B cell (primary cell): Measurements from ENCODE around the gene RGCC. TPM values are rescaled to one million over a fixed set of nuclear protein-coding genes. Genes with fewer than 3 reads are reported as not detected.

ENCODE experiments used
- ATAC-seq: fragments of 200-7000 bp; cut with Tn5 transposase; one replicate; pipeline ENCODE4 v1.10.0; 2021; ENCODE audit warnings: low read depth, mild to moderate bottlenecking, moderate number of reproducible peaks, moderate library complexity
- CTCF ChIA-PET: fragments of 350-600 bp; sonication (Branson Sonifier 250); formaldehyde crosslinking; loops from one replicate; lab custom pipeline; 2021; ENCODE audit warnings: antibody characterized with exemption, inconsistent platforms; lab: Charles Lee
- POLR2A ChIA-PET: fragments of 350-600 bp; sonication (Branson Sonifier 250); formaldehyde crosslinking; loops from one replicate; lab custom pipeline; 2021; ENCODE audit warnings: antibody characterized with exemption; lab: Charles Lee
- DNase-seq: peaks from one replicate; pipeline ENCODE4 v3.0.0; 2013
- H2AFZ ChIP-seq: 2 replicates; pipeline ENCODE4 v1.6.1; 2012; ENCODE audit warnings: mild to moderate bottlenecking, low read depth, low read length; ENCODE audit not compliant: insufficient read depth, poor library complexity, severe bottlenecking
- H3K27ac ChIP-seq, 2 donors: 1 replicate in 1 of 2; 2 replicates in 1 of 2; pipeline ENCODE4 v1.5.1; 2012 to 2013; ENCODE audit warnings: low read length in 2 of 2, mild to moderate bottlenecking in 2 of 2, moderate library complexity in 1 of 2
- H3K27me3 ChIP-seq, 4 experiments: fragments of 200-600 bp in 1 of 4; sonication (generic) in 1 of 4; replicated peaks in 1 of 4; 1 replicate in 2 of 4; 2 replicates in 2 of 4; pipeline versions ENCODE4 v1.6.1 to v1.7.0; 2013 to 2016; ENCODE audit warnings: low read length in 3 of 4, mild to moderate bottlenecking in 2 of 4, mixed read lengths in 1 of 4, moderate library complexity in 1 of 4; ENCODE audit not compliant: insufficient read depth in 4 of 4, control insufficient read depth in 3 of 4; ENCODE audit errors: control extremely low read depth in 1 of 4
- H3K36me3 ChIP-seq, 2 experiments: replicated peaks in 1 of 2; 1 replicate in 1 of 2; 2 replicates in 1 of 2; pipeline versions ENCODE4 v1.6.1 to v1.7.1; 2013; ENCODE audit warnings: low read length in 1 of 2; ENCODE audit not compliant: insufficient read depth in 2 of 2, control insufficient read depth in 1 of 2; ENCODE audit errors: control extremely low read depth in 1 of 2, extremely low read depth in 1 of 2
- H3K4me1 ChIP-seq, 2 donors: fragments of 200-600 bp in 1 of 2; sonication (generic) in 1 of 2; 1 replicate in 1 of 2; 2 replicates in 1 of 2; pipeline versions ENCODE4 v1.5.1 to v1.6.1; 2013 to 2017; ENCODE audit warnings: low read length in 2 of 2; ENCODE audit not compliant: control insufficient read depth in 2 of 2, insufficient read depth in 2 of 2
- H3K4me2 ChIP-seq: replicated peaks from 2 replicates; pipeline ENCODE3; 2012; ENCODE audit warnings: mild to moderate bottlenecking, low read depth, low read length; ENCODE audit not compliant: poor library complexity, severe bottlenecking
- H3K4me3 ChIP-seq, 5 experiments: fragments of 200-600 bp in 1 of 5; sonication (generic) in 1 of 5; 1 replicate in 3 of 5; 2 replicates in 2 of 5; pipeline versions ENCODE4 v1.5.1 to v1.7.0; 2011 to 2016; ENCODE audit warnings: low read length in 4 of 5, mild to moderate bottlenecking in 4 of 5, low read depth in 2 of 5, control low read depth in 1 of 5, moderate library complexity in 1 of 5; ENCODE audit not compliant: insufficient read depth in 1 of 5; ENCODE audit errors: control extremely low read depth in 1 of 5, extremely low read depth in 1 of 5
- H3K79me2 ChIP-seq: fragments of 200-600 bp; sonication (generic); one replicate; pipeline ENCODE4 v1.6.0; 2016; ENCODE audit warnings: low read length; ENCODE audit not compliant: control insufficient read depth, insufficient read depth
- H3K9ac ChIP-seq: fragments of 200-600 bp; sonication (generic); 2 replicates; pipeline ENCODE4 v1.6.1; 2017; ENCODE audit warnings: mild to moderate bottlenecking, low read length, moderate library complexity
- H3K9me3 ChIP-seq, 3 donors: one replicate each; pipeline versions ENCODE4 v1.6.1 to v1.7.1; 2013; ENCODE audit warnings: low read length in 2 of 3; ENCODE audit not compliant: control insufficient read depth in 2 of 3, insufficient read depth in 1 of 3; ENCODE audit errors: control extremely low read depth in 1 of 3
- H4K20me1 ChIP-seq: 2 replicates; pipeline ENCODE4 v1.6.0; 2012; ENCODE audit warnings: mild to moderate bottlenecking, low read length; ENCODE audit not compliant: insufficient read depth, control insufficient read depth, poor library complexity, severe bottlenecking
- H3K27ac Mint-ChIP-seq: one replicate; pipeline ENCODE4 v1.8.0; 2021; ENCODE audit warnings: mixed read lengths
- H3K27me3 Mint-ChIP-seq: one replicate; pipeline ENCODE4 v1.8.0; 2021; ENCODE audit warnings: mixed read lengths
- H3K4me1 Mint-ChIP-seq: one replicate; pipeline ENCODE4 v1.8.0; 2021; ENCODE audit warnings: mixed read lengths
- H3K4me3 Mint-ChIP-seq: one replicate; pipeline ENCODE4 v1.8.0; 2021; ENCODE audit warnings: mixed read lengths
- H3K9me3 Mint-ChIP-seq: one replicate; pipeline ENCODE4 v1.8.0; 2022; ENCODE audit warnings: mixed read lengths; ENCODE audit not compliant: insufficient read depth
- CTCF ChIP-seq: fragments of 200-600 bp; IDR thresholded peaks from one replicate; pipeline ENCODE4 v1.8.0; 2022; ENCODE audit warnings: antibody characterized with exemption, mild to moderate bottlenecking
- EZH2 ChIP-seq: IDR thresholded peaks from 2 replicates; pipeline ENCODE4 v1.6.1; 2012; ENCODE audit warnings: borderline replicate concordance, low read depth, mild to moderate bottlenecking, moderate library complexity, low read length; ENCODE audit not compliant: insufficient read depth, poor library complexity, severe bottlenecking
- WGBS: methylation state at CpG from one replicate; pipeline ENCODE4 v1.1.5; 2013; ENCODE audit warnings: missing lambda C conversion rate; ENCODE audit not compliant: insufficient coverage; 5-methylcytosine and 5-hydroxymethylcytosine counted together
- intact Hi-C: fragments of 100-400 bp; cut with micrococcal nuclease; formaldehyde crosslinking; loops from one replicate; pipeline ENCODE4 v1.10.0; 2022
- polyA plus RNA-seq: library from polyadenylated mRNA; depleted of rRNA; stranded (reverse); fragments of >200 nt; gene quantifications from 2 replicates; pipeline ENCODE4 v1.2.3, GENCODE V29; 2012
- total RNA-seq, 2 donors: library from RNA; stranded (reverse); fragments of 120-200 nt in 1 of 2; gene quantifications; 1 replicate in 1 of 2; 2 replicates in 1 of 2; pipeline versions ENCODE4 v1.2.3 to v1.2.4, GENCODE V29; 2013 to 2022

Gene RGCC
- total and polyA plus RNA-seq, 2 donors (not counting 1 experiment from before 2014, with no cell fraction given) = 8.0 to 16.0 TPM

GRCh38 chr13:41454170-41454569, 3.2 kb upstream of the RGCC start:
- CTCF ChIA-PET = no interaction called here
- Histone ChIP-seq H3K9ac (no peak overlapping the region), H3K27ac (no peak overlapping the region), H4K20me1 (peaks cover 12% of the 10 kb centered on the region), H3K4me3 (no peak overlapping the region), H3K36me3 (no peaks in the 10 kb centered on the region), H2AFZ (no peak overlapping the region), H3K27me3 (peaks cover 0 to 36% (median 15%) of the 10 kb centered on the region in 4 experiments), H3K79me2 (no peaks in the 10 kb centered on the region), H3K4me1 (peaks cover 21% of the 10 kb centered on the region in 2 donors), H3K9me3 (peaks cover 0 to 12% (median 1%) of the 10 kb centered on the region in 3 donors), H3K4me2 (no peak overlapping the region)
- Mint-ChIP-seq H3K4me3 (no peak overlapping the region), H3K9me3 (no peaks in the 10 kb centered on the region), H3K27ac (no peak overlapping the region), H3K27me3 (peaks cover 23% of the 10 kb centered on the region), H3K4me1 (peaks cover 17% of the 10 kb centered on the region)
- POLR2A ChIA-PET = no interaction called here
- DNase-seq = no peak
- 95% methylated on average over 13 of the region's 22 CpGs for WGBS
- intact Hi-C loops = loop anchor here (10.0 kb wide), 2 partner anchors 151 to 591 kb away; partner anchors contain the start of gene DGKH
- TF ChIP-seq EZH2 (no peak), CTCF (no peak)
- no peak for ATAC-seq

- Histone ChIP-seq H3K4me3 (no peak overlapping the region), H4K20me1 (peaks cover 12% of the 10 kb centered on the region), H3K36me3 (no peaks in the 10 kb centered on the region), H3K4me1 (peaks cover 21% of the 10 kb centered on the region in 2 donors), H3K9ac (no peak overlapping the region), H3K79me2 (no peaks in the 10 kb centered on the region), H3K9me3 (peaks cover 0 to 12% (median 1%) of the 10 kb centered on the region in 3 donors), H2AFZ (no peak overlapping the region), H3K27me3 (peaks cover 0 to 48% (median 15%) of the 10 kb centered on the region in 4 experiments), H3K27ac (no peak overlapping the region), H3K4me2 (no peak overlapping the region)
- CTCF ChIA-PET = interaction anchor here (1.8 kb wide), 1 partner anchor 197 kb away, joined by 8 read pairs; no protein-coding TSS in a partner anchor
- H3K27ac Mint-ChIP-seq = no peak overlapping the region
- peak overlapping the region; percentile 82 for H3K4me3 Mint-ChIP-seq
- 72% methylated on average over 18 of the region's 19 CpGs for WGBS
- H3K27me3 Mint-ChIP-seq = peaks cover 38% of the 10 kb centered on the region
- H3K4me1 Mint-ChIP-seq = peaks cover 22% of the 10 kb centered on the region
- no peaks in the 10 kb centered on the region for H3K9me3 Mint-ChIP-seq
- TF ChIP-seq CTCF (no peak), EZH2 (no peak)
- intact Hi-C loops = loop anchor here (2.0 to 10.0 kb wide), 4 partner anchors 149 to 589 kb away; partner anchors contain the start of genes DGKH and VWA8
- POLR2A ChIA-PET = no interaction called here
- peak; percentile 30 for DNase-seq
- ATAC-seq = no peak
Measured at GRCh38 chr13:41455725-41456419, 1.5 kb upstream of the RGCC start.
